Measurements from ENCODE around the gene UNC5C. TPM values are rescaled to one million over a fixed set of nuclear protein-coding genes. Genes with fewer than 3 reads are reported as not detected.

The UNC5C gene
- total and polyA plus RNA-seq, 8 donors, result 0.13 to 14.3 (median 2.0) TPM

DNA sequence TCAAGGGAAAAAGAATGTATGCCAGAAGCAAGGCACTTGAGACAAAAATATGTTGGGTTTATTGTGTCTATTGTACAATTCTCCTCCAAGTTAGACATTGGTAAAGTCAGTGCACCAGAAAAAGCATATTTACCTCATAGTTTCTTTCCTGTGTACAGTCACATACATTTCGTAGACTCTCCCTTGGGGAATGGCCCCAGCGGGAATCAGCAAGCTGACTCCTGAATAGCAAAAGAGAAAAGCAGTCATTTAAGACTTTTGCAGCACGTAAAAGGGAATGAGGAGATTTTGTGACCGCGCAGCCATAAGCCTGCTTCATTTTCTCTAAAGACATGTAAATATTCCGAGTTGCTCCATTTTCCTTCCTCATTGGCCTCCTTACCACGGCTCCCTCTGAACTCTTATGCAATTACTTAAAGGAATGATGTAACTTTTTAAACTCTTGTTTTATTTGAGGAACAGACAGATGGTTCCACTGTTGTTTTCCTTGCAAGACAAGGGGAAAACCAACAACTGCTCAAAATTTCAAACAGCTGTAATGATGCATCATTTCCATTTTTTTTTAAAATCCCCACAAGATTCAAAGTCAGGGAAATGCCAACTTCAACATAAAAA, 332.7 kb downstream of the UNC5C start:
- no peaks in the 10 kb centered on the region for H3K36me3 ChIP-seq
- WGBS, 5 donors, result 75 to 92% (median 88%) methylated on average over 7 of the region's 7 CpGs
- DNase-seq, result no peak
- TF ChIP-seq EP300 (IDR thresholded peaks at IDR 0.05) (no peak), POLR2A (IDR thresholded peaks at IDR 0.05) (no peak), POLR2AphosphoS5 (IDR thresholded peaks at IDR 0.05) (no peak)
- TF ChIP-seq, protein P1, sequence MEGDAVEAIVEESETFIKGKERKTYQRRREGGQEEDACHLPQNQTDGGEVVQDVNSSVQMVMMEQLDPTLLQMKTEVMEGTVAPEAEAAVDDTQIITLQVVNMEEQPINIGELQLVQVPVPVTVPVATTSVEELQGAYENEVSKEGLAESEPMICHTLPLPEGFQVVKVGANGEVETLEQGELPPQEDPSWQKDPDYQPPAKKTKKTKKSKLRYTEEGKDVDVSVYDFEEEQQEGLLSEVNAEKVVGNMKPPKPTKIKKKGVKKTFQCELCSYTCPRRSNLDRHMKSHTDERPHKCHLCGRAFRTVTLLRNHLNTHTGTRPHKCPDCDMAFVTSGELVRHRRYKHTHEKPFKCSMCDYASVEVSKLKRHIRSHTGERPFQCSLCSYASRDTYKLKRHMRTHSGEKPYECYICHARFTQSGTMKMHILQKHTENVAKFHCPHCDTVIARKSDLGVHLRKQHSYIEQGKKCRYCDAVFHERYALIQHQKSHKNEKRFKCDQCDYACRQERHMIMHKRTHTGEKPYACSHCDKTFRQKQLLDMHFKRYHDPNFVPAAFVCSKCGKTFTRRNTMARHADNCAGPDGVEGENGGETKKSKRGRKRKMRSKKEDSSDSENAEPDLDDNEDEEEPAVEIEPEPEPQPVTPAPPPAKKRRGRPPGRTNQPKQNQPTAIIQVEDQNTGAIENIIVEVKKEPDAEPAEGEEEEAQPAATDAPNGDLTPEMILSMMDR (IDR thresholded peaks at IDR 0.05), result no peak
- intact Hi-C loops (cut with DNase I; ENCODE audit: low total_unique reads), result no loop called here
- no peaks in the 10 kb centered on the region for H3K27me3 ChIP-seq
- no peak overlapping the region for H3K27ac ChIP-seq
- H3K4me3 ChIP-seq, result no peak overlapping the region
- H3K4me1 ChIP-seq, result peaks cover 0 to 11% (median 7%) of the 10 kb centered on the region in 4 donors
- no peaks in the 10 kb centered on the region for H3K9me3 ChIP-seq

DNA sequence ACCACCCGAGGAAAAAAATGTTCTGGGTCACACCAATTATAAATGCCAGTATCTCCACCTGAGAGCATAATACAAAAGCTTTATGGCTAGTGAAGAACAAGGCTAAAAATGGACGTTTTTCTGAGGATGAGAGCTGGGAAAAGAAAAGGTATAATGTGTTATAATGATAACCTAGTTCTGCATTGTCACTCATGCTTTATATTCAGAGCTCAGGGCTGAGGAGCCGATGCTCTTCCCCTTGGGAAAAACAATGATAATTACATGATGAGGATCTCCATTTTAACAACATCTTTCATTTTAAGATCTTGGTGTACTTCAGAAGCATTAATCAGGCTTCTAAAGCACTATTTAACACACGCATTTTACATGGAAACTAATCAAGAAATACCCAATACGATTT, 333.7 kb downstream of the UNC5C start:
- Histone ChIP-seq H3K4me1 (peaks cover 0 to 8% (median 6%) of the 10 kb centered on the region in 4 donors), H3K9me3 (no peaks in the 10 kb centered on the region), H3K36me3 (no peaks in the 10 kb centered on the region), H3K4me3 (no peak overlapping the region), H3K27me3 (no peaks in the 10 kb centered on the region), H3K27ac (no peak overlapping the region)
- 73 to 82% (median 74%) methylated on average over 5 of the region's 5 CpGs for WGBS, 5 donors
- DNase-seq, result no peak
- TF ChIP-seq POLR2AphosphoS5 (IDR thresholded peaks at IDR 0.05), result no peak
- no peak for TF ChIP-seq POLR2A (IDR thresholded peaks at IDR 0.05)
- TF ChIP-seq, protein P1 (IDR thresholded peaks at IDR 0.05), result no peak
- TF ChIP-seq EP300 (IDR thresholded peaks at IDR 0.05), result no peak
- intact Hi-C loops (cut with DNase I; ENCODE audit: low total_unique reads), result no loop called here

DNA sequence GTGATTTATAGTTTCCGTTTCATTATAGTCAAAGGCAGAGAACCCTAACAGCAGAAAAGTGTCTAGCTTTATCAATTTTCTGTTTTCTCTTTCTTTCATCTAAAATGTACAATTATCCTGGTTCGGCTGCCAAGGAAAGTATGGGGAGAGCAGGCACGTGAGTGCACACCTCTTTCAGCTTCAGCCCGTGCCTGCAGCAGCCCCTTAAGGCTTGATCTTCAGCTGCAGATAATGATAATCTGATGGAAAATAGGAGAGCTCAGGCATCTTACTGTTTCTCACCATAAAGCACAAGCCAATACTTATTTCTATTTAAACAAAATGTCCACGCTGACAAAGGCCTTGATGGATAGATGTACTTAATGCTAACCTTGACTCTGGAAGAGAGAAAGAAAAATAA, 334.4 kb downstream of the UNC5C start:
- no peaks in the 10 kb centered on the region for H3K36me3 ChIP-seq
- WGBS, 5 donors, result 64 to 79% (median 64%) methylated on average over 5 of the region's 5 CpGs
- no peaks in the 10 kb centered on the region for H3K27me3 ChIP-seq
- no peak for TF ChIP-seq EP300 (IDR thresholded peaks at IDR 0.05)
- TF ChIP-seq, protein P1 (IDR thresholded peaks at IDR 0.05), result no peak
- no peak for TF ChIP-seq POLR2A (IDR thresholded peaks at IDR 0.05)
- no peak for TF ChIP-seq POLR2AphosphoS5 (IDR thresholded peaks at IDR 0.05)
- H3K9me3 ChIP-seq, result no peaks in the 10 kb centered on the region
- peaks cover 0 to 8% (median 6%) of the 10 kb centered on the region in 4 donors for H3K4me1 ChIP-seq
- H3K27ac ChIP-seq, result no peak overlapping the region
- no peak overlapping the region for H3K4me3 ChIP-seq
- DNase-seq, result no peak
- intact Hi-C loops (cut with DNase I; ENCODE audit: low total_unique reads), result no loop called here

DNA sequence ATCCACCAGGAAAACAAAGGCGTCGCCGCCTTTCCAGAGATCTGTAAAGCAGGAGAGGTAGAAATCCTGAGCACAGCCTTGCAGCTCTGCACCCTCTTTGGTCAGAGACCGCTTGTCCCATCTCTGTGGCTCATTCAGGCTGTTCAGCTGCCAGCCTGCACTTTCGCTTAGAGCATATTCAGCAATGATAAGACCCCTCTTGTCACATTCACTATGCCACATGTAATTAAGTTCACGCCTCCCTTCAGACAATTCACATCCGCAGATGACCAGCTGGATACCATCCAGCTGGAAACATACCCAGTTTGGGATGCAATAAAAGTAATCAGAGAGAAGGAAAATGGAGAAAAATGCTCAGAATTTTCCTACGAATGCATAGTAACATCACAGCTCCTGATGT, 335.4 kb downstream of the UNC5C start:
- 34 to 54% (median 49%) methylated on average over 8 of the region's 8 CpGs for WGBS, 5 donors
- no peaks in the 10 kb centered on the region for H3K27me3 ChIP-seq
- TF ChIP-seq, protein P1 (IDR thresholded peaks at IDR 0.05), result no peak
- TF ChIP-seq EP300 (IDR thresholded peaks at IDR 0.05) (no peak), POLR2AphosphoS5 (IDR thresholded peaks at IDR 0.05) (no peak), POLR2A (IDR thresholded peaks at IDR 0.05) (no peak)
- no peak overlapping the region for H3K4me3 ChIP-seq
- DNase-seq, result no peak
- peaks cover 0 to 8% (median 6%) of the 10 kb centered on the region in 4 donors for H3K4me1 ChIP-seq
- no peaks in the 10 kb centered on the region for H3K9me3 ChIP-seq
- H3K36me3 ChIP-seq, result no peaks in the 10 kb centered on the region
- no peak overlapping the region for H3K27ac ChIP-seq
- intact Hi-C loops (cut with DNase I; ENCODE audit: low total_unique reads), result no loop called here
